Suppressor macrophage treated with lipopolysaccharide for 1 hour (primary cell): ENCODE results near the gene TIGD4.

Experiments used
- DNase-seq, 3 donors: peaks; one replicate each; pipeline ENCODE4 v3.0.0-alpha.2; 2020 to 2022

Gene TIGD4

GRCh38 chr4:152719801-152720556 lies 59.6 kb downstream of the TIGD4 start:
- DNase-seq = no peak
